Lung microvascular endothelial cell (primary cell): Measurements from ENCODE around the gene TRIAP1. TPM values are rescaled to one million over a fixed set of nuclear protein-coding genes. Genes with fewer than 3 reads are reported as not detected.

Source experiments
- total RNA-seq: library from RNA; depleted of rRNA; stranded (reverse); fragments of >200 nt; gene quantifications from 2 replicates; pipeline ENCODE4 v1.2.1, GENCODE V29; 2014

TRIAP1 gene
- total RNA-seq, 1 donor from 2014 or later, result 26.0 TPM

Other genes with a start within 250 kb of the TRIAP1 start
- gene RPLP0, start 245.3 kb downstream of the TRIAP1 start, total RNA-seq, result 2,396 and 3,163 TPM in 2 replicates
- 52.5 and 56.2 TPM in 2 replicates for gene PXN, start 180.7 kb downstream of the TRIAP1 start, total RNA-seq
- under 0.01 TPM in 2 replicates for gene RNU4-2, start 154.5 kb downstream of the TRIAP1 start, total RNA-seq
- gene RNU4-1, start 153.1 kb downstream of the TRIAP1 start, total RNA-seq, result under 0.01 TPM in 2 replicates
- 0.87 and 3.2 TPM in 2 replicates for gene SIRT4, start 144.1 kb downstream of the TRIAP1 start, total RNA-seq
- not detected in 2 replicates for gene PLA2G1B, start 118.6 kb downstream of the TRIAP1 start, total RNA-seq
- not detected in 2 replicates for gene MSI1, start 77.2 kb downstream of the TRIAP1 start, total RNA-seq
- gene COX6A1, start 8.3 kb downstream of the TRIAP1 start, total RNA-seq, result 494 and 598 TPM in 2 replicates
- gene GATC, start 60 bp upstream of the TRIAP1 start, total RNA-seq, result 12.6 and 17.5 TPM in 2 replicates
- 220 and 239 TPM in 2 replicates for gene SRSF9, start 23.4 kb upstream of the TRIAP1 start, total RNA-seq
- 189 and 344 TPM in 2 replicates for gene DYNLL1, start 49.7 kb upstream of the TRIAP1 start, total RNA-seq
- gene COQ5, start 82.8 kb upstream of the TRIAP1 start, total RNA-seq, result 19.0 and 21.8 TPM in 2 replicates
- 90.2 and 127 TPM in 2 replicates for gene RNF10, start 88.0 kb upstream of the TRIAP1 start, total RNA-seq
- 19.8 and 23.6 TPM in 2 replicates for gene POP5, start 135.0 kb upstream of the TRIAP1 start, total RNA-seq
- under 0.01 TPM in 1 of 2 replicates, not detected in the other for gene CABP1, start 194.2 kb upstream of the TRIAP1 start, total RNA-seq
- 27.4 and 32.0 TPM in 2 replicates for gene MLEC, start 240.8 kb upstream of the TRIAP1 start, total RNA-seq